ENCODE results near the gene RILPL1.

The RILPL1 gene

GRCh38 chr12:123436017-123436964, 97.2 kb downstream of the RILPL1 start, which contains the start of gene RILPL2:
TSS of gene RILPL2 (minus strand) at chr12:123436684. CDS start at chr12:123436420, 264 bp downstream.
- no peak for TF ChIP-seq GATA3 (IDR thresholded peaks at IDR 0.05; ENCODE audit: low read depth, low read length)
- no peak for TF ChIP-seq GATA2 (IDR thresholded peaks at IDR 0.05; ENCODE audit: low read depth, low read length)

GRCh38 chr12:123435636-123436016, 97.9 kb downstream of the RILPL1 start:
- TF ChIP-seq GATA2 (IDR thresholded peaks at IDR 0.05; ENCODE audit: low read depth, low read length) = no peak

GRCh38 chr12:123433615-123434014, 99.9 kb downstream of the RILPL1 start:
- no peak for TF ChIP-seq GATA2 (IDR thresholded peaks at IDR 0.05; ENCODE audit: low read depth, low read length)
- TF ChIP-seq GATA3 (IDR thresholded peaks at IDR 0.05; ENCODE audit: low read depth, low read length) = no peak

- TF ChIP-seq GATA2 (IDR thresholded peaks at IDR 0.05; ENCODE audit: low read depth, low read length) = peak; percentile 41; the same call in 1 of the 2 replicates
- TF ChIP-seq GATA3 (IDR thresholded peaks at IDR 0.05; ENCODE audit: low read depth, low read length) = no peak
Measured at GRCh38 chr12:123428591-123428990, 104.9 kb downstream of the RILPL1 start.

- TF ChIP-seq GATA2 (IDR thresholded peaks at IDR 0.05; ENCODE audit: low read depth, low read length) (no peak), GATA3 (IDR thresholded peaks at IDR 0.05; ENCODE audit: low read depth, low read length) (no peak)
Measured at GRCh38 chr12:123427036-123427769, 106.3 kb downstream of the RILPL1 start.

- no peak for TF ChIP-seq GATA3 (IDR thresholded peaks at IDR 0.05; ENCODE audit: low read depth, low read length)
- no peak for TF ChIP-seq GATA2 (IDR thresholded peaks at IDR 0.05; ENCODE audit: low read depth, low read length)
Measured at GRCh38 chr12:123421314-123421713, 112.2 kb downstream of the RILPL1 start.

Data from SH-SY5Y (cell line).